ENCODE measurements around the gene RIOK2.

The RIOK2 gene

GRCh38 chr5:97165726-97166125 is 17.3 kb downstream of the RIOK2 start:
- DNase-seq, result no peak

- DNase-seq, result no peak
Observed at GRCh38 chr5:97164846-97165245, 18.2 kb downstream of the RIOK2 start.

DNA sequence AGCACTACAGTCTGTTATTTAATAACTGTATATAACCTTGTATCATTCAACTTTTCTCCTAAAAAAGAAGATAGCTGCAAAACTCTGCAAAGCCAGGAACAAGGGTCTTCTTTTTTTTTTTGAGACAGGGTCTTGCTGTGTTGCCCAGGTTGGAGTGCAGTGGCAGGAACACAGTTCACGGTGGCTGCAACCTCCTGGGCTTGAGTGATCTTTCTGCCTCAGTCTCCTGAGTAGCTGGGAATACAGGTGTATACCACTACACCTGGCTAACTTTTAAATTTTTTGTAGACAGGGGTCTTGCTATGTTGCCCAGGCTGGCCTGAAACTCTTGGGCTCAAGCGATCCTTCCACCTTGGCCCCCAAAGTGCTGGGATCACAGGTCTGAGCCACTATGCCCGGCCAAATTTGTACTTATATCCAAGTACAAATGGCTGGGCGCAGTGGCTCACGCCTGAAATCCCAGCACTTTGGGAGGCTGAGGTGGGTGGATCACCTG is 19.2 kb downstream of the RIOK2 start:
- DNase-seq, result no peak

GRCh38 chr5:97163360-97163764 is 19.7 kb downstream of the RIOK2 start:
- no peak for DNase-seq

- DNase-seq, result peak; percentile 63
Observed at GRCh38 chr5:97162045-97162444, 21.0 kb downstream of the RIOK2 start.

DNA sequence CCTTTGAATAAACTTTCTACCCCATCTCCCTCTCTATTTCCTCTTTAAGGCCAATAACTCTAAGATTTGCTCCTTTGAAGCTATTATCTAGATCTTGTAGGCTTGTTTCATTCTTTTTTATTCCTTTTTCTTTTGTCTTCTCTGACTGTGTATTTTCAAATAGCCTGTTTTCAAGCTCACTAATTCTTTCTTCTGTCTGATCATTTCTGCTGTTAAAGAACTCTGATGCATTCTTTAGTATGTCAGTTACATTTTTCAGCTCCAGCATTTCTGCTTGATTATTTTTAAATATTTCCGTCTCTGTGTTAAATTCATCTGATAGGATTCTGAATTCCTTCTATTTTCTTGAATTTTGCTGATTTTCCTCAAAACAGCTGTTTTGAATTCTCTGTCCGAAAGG is 25.4 kb downstream of the RIOK2 start:
- no peak for DNase-seq

DNA sequence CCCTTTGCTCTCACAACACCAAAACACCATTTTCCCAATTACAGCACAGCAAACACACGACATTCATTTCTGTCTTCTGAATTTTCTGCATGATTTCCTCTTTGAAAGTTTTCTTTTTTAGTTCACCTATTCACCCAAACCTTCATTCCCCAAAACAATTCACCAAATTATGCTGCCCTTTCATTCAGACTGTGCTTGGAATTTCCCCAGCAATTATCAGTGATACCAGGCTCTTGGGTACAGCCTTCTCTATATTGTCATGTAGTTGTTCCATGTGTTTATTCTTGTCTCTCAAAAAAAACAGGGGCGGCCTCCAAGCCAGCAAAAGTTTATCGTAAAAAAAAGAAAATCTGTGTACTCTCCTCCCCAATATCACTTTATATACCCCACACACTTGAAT is 31.7 kb downstream of the RIOK2 start:
- no peak for DNase-seq

DNA sequence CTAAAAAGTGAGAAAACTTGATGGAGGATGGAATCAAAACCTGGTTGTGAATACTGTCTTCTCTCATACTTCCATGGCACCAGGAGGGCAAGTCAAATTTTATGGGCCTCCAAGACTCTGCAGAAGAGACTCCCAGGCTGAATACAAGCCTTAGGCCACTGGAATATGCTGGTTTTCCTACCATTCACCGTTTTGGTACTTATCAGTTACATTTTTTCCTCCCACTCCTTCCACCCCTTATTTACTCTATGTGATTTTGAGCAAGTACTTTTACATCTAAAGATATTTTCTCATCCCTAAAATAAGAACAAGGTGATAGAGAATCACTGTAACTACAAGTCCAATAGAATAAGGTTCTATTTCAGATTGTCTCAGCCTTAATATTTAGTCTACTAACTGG is 32.6 kb downstream of the RIOK2 start:
- DNase-seq, result no peak

GRCh38 chr5:97149709-97150108 is 33.3 kb downstream of the RIOK2 start:
- DNase-seq, result no peak

- no peak for DNase-seq
Observed at GRCh38 chr5:97148288-97148687, 34.8 kb downstream of the RIOK2 start.

DNA sequence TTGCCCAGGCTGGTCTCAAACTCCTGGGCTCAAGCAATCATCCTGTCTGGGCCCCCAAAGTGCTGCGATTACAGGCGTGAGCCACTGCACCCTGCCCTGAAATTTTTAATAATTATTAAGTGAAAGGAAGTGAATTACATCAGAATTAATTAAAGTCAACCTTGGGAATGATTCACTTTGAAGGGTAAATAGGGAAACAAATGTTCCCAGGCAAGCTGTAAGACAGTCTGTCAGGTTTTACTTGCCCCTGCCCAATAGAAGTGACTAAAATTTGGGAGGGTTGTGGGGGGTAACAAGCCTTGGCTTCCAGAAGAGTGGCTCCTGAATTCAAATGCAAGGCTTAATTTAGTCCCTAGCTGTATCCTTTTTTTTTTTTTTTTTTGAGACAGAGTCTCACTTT is 39.3 kb downstream of the RIOK2 start:
- DNase-seq, result no peak

GRCh38 chr5:97142521-97143254 is 40.4 kb downstream of the RIOK2 start, which contains the start of gene LIX1:
LIX1 (minus strand) TSS chr5:97142611; CDS start chr5:97142576, 35 bp downstream.
- peak; percentile 68 for DNase-seq

DNA sequence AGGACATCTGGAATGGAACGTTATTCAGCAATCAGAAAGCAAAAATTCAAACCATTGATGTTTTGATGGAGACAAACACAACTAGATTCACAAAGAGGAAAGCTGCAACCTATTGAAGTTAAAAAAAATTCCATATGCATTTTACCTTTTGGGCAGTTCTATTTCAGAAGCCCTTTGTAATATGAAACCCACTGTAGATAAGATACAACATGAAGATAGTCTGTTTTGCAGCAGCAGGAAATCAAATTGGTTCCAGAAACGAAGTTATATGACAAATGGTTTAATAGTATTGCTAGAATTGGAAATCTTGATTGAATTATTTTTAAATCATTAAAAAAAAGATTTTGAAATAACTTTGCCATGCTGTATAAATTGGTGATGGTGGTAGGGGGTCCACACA is 41.5 kb downstream of the RIOK2 start:
- DNase-seq, result no peak

DNA sequence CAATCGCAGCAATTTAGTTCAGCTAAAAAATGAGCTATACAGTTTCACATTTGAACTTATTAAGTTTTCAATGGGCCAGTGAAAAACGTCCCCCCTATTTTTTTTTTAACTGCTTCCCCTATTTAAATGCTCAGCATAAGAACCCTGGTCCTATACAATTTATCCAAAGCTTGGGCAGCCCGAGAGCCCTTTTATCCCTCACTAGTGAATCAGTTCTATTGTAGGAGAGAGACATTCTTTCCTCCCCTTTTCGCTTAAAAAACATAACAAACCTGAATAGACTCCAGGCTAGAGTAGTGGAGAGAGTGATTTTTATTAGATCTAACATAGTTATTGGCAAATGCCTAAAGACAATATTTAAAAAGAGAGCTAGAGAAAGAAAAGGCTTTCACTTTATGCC is 42.0 kb downstream of the RIOK2 start:
- DNase-seq, result no peak

DNA sequence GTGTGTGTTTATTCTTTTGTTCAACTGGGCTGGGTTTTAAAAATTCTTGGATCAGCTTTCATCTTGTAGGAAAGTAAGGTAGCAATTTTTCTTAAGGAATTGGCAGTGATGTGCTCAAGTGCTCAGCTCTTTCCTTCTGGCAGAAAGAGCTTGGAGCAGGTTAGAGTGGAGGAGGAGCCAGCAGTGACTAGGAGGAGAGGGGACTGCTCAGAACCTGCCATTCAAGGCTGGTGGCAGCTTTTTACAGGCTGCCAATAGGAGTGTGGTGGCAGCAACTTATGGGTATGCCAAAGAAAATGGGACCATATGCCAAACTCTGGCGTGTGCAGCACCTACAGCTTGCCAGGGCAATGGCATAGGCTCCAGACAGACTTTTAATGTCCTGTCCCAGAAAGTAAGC is 42.8 kb downstream of the RIOK2 start:
- DNase-seq, result peak; percentile 43

DNA sequence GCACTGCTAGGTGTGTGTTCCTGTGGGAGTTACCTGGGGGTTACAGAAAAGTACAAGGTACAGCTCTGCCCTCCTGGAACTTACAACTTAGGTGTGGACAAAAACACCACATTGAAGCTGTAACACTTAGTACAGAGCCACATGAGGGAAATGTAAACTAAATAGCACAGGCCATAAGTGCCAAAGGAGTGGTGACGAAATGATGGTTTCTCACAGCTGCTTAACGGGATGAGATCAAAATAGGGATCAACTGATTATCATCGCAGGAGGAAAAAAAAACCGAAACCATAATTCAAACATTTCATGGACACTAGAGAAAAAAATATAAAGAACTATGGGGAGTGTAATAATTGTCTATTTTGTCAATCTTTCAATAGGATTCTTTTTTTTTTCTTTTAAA is 46.6 kb downstream of the RIOK2 start:
- no peak for DNase-seq

DNA sequence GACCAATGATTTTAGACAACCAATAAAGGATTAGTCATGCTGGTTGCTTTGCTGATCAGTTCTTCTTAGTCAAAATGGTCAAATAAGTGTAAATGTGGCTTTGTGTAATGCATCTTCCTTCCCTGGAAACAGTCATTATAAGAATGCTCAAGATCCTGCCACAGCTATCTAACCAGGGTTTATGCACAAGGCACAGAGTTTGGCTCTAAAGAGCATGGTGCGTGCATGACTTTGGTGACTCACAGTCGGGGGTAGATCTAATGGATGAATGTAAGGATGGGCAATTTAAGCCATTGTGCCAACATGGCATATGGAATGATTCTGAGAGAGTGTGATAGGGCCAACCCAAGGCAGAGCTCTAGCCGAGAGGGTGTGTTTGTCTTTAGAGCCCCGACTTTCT is 47.2 kb downstream of the RIOK2 start:
- no peak for DNase-seq

GRCh38 chr5:97134634-97135033 is 48.4 kb downstream of the RIOK2 start:
- DNase-seq, result no peak

DNA sequence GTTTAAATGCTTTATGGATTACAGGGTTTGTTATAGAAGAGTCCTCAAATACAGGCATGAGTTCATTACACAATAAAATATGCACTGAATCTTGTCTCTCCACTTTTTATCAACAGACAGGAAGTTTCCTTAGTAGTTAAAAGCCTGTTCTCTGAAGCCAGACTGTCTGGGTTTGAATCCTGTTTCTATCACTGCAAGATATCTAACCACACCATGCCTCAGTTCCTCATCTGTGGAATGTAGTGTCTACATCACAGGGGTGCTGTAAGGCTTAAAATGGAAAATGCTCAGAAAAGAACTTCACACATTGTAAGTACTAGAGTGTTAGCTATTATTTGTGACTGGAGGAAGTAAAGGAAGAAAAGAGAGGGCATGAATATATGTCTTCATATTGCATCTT is 49.9 kb downstream of the RIOK2 start:
- no peak for DNase-seq

GRCh38 chr5:97131921-97132320 is 51.1 kb downstream of the RIOK2 start:
- no peak for DNase-seq

DNA sequence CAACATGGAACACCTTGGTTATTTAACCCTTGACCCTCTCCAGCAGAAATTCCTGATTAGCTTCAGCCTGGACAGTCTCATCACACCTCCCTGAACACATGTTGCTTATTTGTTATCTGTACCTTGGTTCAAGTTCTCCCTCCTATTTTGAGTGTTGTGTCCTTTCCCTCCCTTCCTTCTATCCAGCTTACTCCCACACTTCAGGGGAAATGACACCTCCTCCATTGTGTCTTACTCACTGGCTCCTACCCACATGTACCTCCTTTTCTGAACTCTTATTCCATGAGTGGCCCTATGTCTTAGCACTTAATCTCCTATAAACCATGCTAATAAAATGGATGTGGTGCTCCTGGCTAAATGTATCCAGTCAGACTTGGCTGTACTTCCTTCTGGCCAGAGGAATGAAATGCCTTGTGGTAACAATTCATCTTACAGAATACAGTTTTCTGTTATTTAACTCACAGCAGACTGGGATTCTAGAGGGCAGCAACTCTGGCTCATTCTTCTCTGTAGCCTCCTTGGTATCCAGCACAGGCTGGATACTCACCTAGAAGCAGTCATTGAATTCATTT is 51.8 kb downstream of the RIOK2 start:
- DNase-seq, result no peak

- no peak for DNase-seq
Observed at GRCh38 chr5:97127727-97128126, 55.3 kb downstream of the RIOK2 start.

GRCh38 chr5:97125125-97125683 is 57.8 kb downstream of the RIOK2 start:
- DNase-seq, result no peak

DNA sequence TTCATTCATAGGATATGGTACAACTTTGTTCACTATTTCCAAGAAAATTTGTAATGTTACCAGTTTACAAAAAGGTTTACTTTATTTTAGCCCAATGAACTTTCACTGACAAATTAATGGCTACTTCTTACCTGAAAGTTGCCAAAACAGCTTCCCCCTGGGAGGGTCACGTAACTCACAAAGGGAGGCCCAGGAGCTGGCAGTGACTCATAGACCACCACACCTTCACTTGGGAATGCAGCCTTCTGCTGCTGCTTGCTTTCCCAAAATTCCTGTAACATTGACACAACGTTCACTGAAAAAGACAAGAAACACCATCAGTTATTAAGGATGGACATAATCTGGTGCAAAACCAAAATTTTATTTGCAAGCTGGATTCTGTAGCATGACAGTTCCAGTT is 58.7 kb downstream of the RIOK2 start:
- DNase-seq, result no peak

Measured in left hindlimb (tissue), 1 donor.